PC-9 (cell line): ENCODE data around the gene NLK.

ENCODE experiments used
- EZH2 ChIP-seq: fragments of 200-600 bp; sonication (generic); IDR thresholded peaks from 2 replicates; pipeline ENCODE4 v1.8.0; 2017; ENCODE audit warnings: antibody characterized with exemption, low read depth
- TF ChIP-seq, protein P1 (sequence below): fragments of 200-600 bp; sonication (generic); conservative IDR thresholded peaks from 2 replicates; pipeline ENCODE4 v1.6.1; 2017; ENCODE audit warnings: mixed run types, antibody characterized with exemption, mild to moderate bottlenecking, moderate library complexity

DNA sequence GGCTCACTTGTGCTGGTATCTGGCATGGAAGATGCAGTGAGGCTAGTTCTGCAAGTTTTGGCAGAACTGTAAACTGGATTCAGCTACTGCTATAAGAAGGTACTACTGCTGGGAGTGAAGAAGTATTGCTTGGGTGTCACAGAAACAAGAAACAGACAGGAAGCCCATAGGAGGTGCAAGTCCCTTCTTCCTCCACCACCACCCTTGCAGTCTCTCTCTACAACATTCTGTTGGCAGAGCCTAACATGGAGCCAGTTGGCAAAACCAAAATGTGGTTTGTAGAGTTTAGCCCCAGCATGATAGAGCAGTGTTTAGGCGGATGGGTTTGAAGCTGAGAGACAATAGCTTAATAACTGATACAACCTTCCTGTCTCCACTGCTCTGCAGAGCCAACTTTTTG, 72.6 kb downstream of the NLK start:
- TF ChIP-seq, protein P1, sequence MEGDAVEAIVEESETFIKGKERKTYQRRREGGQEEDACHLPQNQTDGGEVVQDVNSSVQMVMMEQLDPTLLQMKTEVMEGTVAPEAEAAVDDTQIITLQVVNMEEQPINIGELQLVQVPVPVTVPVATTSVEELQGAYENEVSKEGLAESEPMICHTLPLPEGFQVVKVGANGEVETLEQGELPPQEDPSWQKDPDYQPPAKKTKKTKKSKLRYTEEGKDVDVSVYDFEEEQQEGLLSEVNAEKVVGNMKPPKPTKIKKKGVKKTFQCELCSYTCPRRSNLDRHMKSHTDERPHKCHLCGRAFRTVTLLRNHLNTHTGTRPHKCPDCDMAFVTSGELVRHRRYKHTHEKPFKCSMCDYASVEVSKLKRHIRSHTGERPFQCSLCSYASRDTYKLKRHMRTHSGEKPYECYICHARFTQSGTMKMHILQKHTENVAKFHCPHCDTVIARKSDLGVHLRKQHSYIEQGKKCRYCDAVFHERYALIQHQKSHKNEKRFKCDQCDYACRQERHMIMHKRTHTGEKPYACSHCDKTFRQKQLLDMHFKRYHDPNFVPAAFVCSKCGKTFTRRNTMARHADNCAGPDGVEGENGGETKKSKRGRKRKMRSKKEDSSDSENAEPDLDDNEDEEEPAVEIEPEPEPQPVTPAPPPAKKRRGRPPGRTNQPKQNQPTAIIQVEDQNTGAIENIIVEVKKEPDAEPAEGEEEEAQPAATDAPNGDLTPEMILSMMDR: no peak
- TF ChIP-seq EZH2: no peak
